HFFc6 (cell line): ENCODE measurements around the gene ELMO1. TPM values are rescaled to one million over a fixed set of nuclear protein-coding genes. Genes with fewer than 3 reads are reported as not detected.

Source experiments
- DNase-seq: peaks from one replicate; pipeline ENCODE4 v3.0.0-alpha.2; 2018
- H3K27ac Mint-ChIP-seq: 2 replicates; pipeline ENCODE4 v1.8.0; 2020; ENCODE audit warnings: mild to moderate bottlenecking, mixed read lengths
- H3K27me3 Mint-ChIP-seq: 2 replicates; pipeline ENCODE4 v1.8.0; 2021; ENCODE audit warnings: mild to moderate bottlenecking, moderate library complexity, mixed read lengths; ENCODE audit not compliant: insufficient read depth
- H3K36me3 Mint-ChIP-seq: 2 replicates; pipeline ENCODE4 v1.8.0; 2021; ENCODE audit warnings: low read depth, mixed read lengths
- H3K4me1 Mint-ChIP-seq: 2 replicates; pipeline ENCODE4 v1.8.0; 2020; ENCODE audit warnings: low read depth, mixed read lengths
- H3K4me3 Mint-ChIP-seq: 2 replicates; pipeline ENCODE4 v1.8.0; 2020; ENCODE audit warnings: mild to moderate bottlenecking, moderate library complexity, mixed read lengths
- H3K9me3 Mint-ChIP-seq: 2 replicates; pipeline ENCODE4 v1.8.0; 2020; ENCODE audit warnings: mild to moderate bottlenecking, mixed read lengths
- total RNA-seq, 6 experiments: library from RNA; stranded (reverse); fragmentation: NEBNext Ultra II Directional; extraction: Animal tissue kit (Norgen Biotek cat#: 25700); gene quantifications; 2 replicates in 1 of 6; 3 replicates in 5 of 6; pipeline ENCODE4 v1.2.3, GENCODE V29; 2021
- TF ChIP-seq, protein P1 (sequence below): fragments of 200-600 bp; sonication (generic); IDR thresholded peaks from 2 replicates; pipeline ENCODE4 v1.5.0; 2021; ENCODE audit warnings: antibody characterized with exemption, mild to moderate bottlenecking

The ELMO1 gene
- total RNA-seq, 6 experiments from 2014 or later, result not detected

DNA sequence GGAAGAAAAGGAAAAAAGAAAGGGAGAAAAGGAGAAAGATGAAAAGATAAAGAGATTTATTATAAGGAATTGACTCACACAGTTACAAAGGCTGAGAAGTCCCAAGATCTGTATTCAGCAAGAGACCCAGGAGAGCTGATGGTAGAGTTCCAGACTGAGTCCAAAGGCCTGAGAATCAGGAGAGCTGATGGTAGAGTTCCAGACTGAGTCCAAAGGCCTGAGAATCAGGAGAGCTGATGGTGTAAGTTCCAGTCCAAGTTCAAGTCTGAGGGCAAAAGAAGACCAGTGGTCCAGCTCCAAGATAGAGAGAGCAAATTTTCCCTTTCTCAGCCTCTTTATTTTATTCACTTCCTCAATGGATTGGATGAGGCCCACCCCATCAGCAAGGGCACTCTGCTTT lies 627.0 kb downstream of the ELMO1 start:
- Mint-ChIP-seq H3K9me3 (peaks cover 46% of the 10 kb centered on the region), H3K27me3 (no peaks in the 10 kb centered on the region), H3K4me1 (no peaks in the 10 kb centered on the region), H3K36me3 (no peaks in the 10 kb centered on the region), H3K4me3 (no peak overlapping the region), H3K27ac (no peak overlapping the region)
- TF ChIP-seq, protein P1, sequence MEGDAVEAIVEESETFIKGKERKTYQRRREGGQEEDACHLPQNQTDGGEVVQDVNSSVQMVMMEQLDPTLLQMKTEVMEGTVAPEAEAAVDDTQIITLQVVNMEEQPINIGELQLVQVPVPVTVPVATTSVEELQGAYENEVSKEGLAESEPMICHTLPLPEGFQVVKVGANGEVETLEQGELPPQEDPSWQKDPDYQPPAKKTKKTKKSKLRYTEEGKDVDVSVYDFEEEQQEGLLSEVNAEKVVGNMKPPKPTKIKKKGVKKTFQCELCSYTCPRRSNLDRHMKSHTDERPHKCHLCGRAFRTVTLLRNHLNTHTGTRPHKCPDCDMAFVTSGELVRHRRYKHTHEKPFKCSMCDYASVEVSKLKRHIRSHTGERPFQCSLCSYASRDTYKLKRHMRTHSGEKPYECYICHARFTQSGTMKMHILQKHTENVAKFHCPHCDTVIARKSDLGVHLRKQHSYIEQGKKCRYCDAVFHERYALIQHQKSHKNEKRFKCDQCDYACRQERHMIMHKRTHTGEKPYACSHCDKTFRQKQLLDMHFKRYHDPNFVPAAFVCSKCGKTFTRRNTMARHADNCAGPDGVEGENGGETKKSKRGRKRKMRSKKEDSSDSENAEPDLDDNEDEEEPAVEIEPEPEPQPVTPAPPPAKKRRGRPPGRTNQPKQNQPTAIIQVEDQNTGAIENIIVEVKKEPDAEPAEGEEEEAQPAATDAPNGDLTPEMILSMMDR, result no peak
- no peak for DNase-seq

DNA sequence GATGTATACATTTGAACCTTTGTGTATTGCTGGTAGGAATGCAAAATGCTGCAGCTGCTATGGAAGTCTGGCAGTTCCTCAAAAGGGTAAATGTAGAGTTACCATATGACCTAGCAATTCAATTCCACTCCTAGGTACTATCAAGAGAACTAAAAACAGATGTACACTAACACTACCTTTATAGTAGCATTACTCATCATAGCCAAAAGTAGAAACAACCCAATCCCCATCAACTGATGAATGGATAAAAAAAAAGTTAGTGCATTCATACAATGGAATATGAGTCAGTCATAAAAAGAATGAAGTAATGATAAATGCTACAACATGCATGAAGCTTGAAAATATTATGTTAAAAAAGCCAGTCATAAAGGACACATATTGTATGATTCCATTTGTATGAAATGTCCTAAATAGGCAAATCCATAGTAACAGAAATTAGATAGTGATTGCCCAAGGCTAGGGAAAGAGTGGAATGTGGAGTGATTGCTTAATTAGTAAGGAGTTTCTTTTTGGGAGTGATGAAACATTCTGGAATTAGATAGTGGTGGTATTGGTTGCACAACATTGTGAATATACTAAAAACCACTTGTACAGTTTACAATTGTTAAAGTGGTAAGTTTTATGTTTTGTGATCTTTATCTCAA lies 628.0 kb downstream of the ELMO1 start:
- TF ChIP-seq, protein P1, result no peak
- Mint-ChIP-seq H3K27ac (no peak overlapping the region), H3K36me3 (no peaks in the 10 kb centered on the region), H3K4me1 (no peaks in the 10 kb centered on the region), H3K4me3 (no peak overlapping the region), H3K9me3 (peaks cover 47% of the 10 kb centered on the region), H3K27me3 (no peaks in the 10 kb centered on the region)
- no peak for DNase-seq

DNA sequence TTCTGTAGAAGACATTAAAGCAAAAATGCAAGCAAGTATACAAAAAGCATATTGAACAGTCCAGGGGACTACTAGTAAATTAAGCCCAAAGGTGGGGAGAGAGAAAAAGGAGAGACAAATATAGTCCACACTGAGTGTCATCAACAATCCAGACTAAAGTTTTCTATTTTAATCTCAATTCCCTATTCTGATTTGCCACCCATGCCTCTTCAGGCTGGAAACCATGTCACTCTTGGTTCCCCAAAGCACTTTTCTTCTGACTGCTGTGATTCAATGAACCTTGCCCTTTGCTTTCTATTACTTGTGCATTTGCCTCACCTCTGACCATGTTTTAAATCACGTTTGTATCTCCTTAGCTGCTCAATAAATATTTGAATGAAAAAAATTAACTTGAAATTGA lies 629.0 kb downstream of the ELMO1 start:
- peaks cover 44% of the 10 kb centered on the region for H3K9me3 Mint-ChIP-seq
- no peak overlapping the region for H3K27ac Mint-ChIP-seq
- TF ChIP-seq, protein P1, result no peak
- no peaks in the 10 kb centered on the region for H3K27me3 Mint-ChIP-seq
- H3K4me3 Mint-ChIP-seq, result no peak overlapping the region
- DNase-seq, result no peak
- no peaks in the 10 kb centered on the region for H3K4me1 Mint-ChIP-seq
- H3K36me3 Mint-ChIP-seq, result no peaks in the 10 kb centered on the region

DNA sequence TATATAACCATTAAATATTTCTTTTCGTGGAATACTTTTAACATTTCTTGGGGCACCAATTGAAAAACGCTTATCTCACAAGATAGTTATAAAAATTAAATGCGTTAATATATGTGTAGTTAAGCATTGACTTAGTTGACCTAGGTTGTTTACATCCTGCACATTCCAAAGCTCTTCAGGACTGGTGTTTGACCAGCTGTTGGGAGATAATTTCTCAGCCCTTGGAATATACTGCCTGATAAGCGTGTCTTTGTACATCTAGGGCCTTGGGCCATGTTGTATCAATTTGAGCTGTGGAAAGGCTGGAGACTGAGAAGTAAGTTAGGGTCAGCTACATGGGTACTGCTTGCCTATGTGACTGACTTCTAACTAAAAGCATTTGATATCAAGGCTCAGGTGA lies 634.4 kb downstream of the ELMO1 start:
- no peaks in the 10 kb centered on the region for H3K36me3 Mint-ChIP-seq

DNA sequence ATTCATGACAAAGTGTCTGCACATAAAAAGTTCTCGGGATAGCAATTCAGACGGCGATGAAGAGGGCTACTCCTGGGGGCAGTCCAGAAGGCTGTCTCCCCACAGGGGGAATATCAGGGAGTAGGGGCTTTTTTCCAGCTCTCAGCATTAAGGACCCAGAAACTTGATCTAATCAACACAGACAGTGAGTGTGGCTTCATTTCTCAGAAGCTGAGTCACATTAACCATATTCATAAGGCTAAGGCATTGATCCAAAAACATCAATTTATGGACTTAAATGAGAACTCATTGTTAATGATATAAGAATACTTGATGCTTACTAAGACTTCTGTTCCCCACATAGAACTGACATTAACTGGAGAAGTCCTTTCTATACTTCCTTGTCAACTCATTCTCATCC lies 636.9 kb downstream of the ELMO1 start:
- TF ChIP-seq, protein P1, result no peak
- Mint-ChIP-seq H3K9me3 (peaks cover 37% of the 10 kb centered on the region), H3K4me1 (no peaks in the 10 kb centered on the region), H3K36me3 (no peaks in the 10 kb centered on the region), H3K4me3 (no peak overlapping the region), H3K27me3 (no peaks in the 10 kb centered on the region), H3K27ac (no peak overlapping the region)
- no peak for DNase-seq

More for the DNA sequence above, 634.4 kb downstream of the ELMO1 start:
- peaks cover 35% of the 10 kb centered on the region for H3K9me3 Mint-ChIP-seq
- H3K27me3 Mint-ChIP-seq, result no peaks in the 10 kb centered on the region
- TF ChIP-seq, protein P1, result no peak
- no peak overlapping the region for H3K4me3 Mint-ChIP-seq
- H3K4me1 Mint-ChIP-seq, result no peaks in the 10 kb centered on the region
- DNase-seq, result no peak
- H3K27ac Mint-ChIP-seq, result no peak overlapping the region
